Urinary bladder (tissue), 4 donors: ENCODE results near the gene LILRA2. TPM values are rescaled to one million over a fixed set of nuclear protein-coding genes. Genes with fewer than 3 reads are reported as not detected.

Source experiments
- DNase-seq: peaks from one replicate; pipeline ENCODE4 v3.0.0-alpha.2; 2015; ENCODE audit errors: extremely low spot score
- H3K27ac ChIP-seq: one replicate; pipeline ENCODE4 v1.5.1; 2013; ENCODE audit warnings: low read depth, mild to moderate bottlenecking, moderate library complexity
- H3K36me3 ChIP-seq: one replicate; pipeline ENCODE4 v1.6.1; 2013; ENCODE audit warnings: mild to moderate bottlenecking, moderate library complexity; ENCODE audit not compliant: insufficient read depth
- H3K4me1 ChIP-seq: one replicate; pipeline ENCODE4 v1.6.1; 2013; ENCODE audit warnings: mild to moderate bottlenecking, moderate library complexity; ENCODE audit not compliant: insufficient read depth
- H3K4me3 ChIP-seq: one replicate; pipeline ENCODE4 v1.5.1; 2013; ENCODE audit warnings: low read depth, low read length
- WGBS: extraction: QIAGEN DNeasy Blood & Tissue Kit; methylation state at CpG from one replicate; pipeline ENCODE4 v1.1.7; 2013; 5-methylcytosine and 5-hydroxymethylcytosine counted together
- polyA plus RNA-seq: library from polyadenylated mRNA; stranded (reverse); fragments of 200-250 nt; gene quantifications from one replicate; pipeline ENCODE4 v1.2.3, GENCODE V29; 2013
- total RNA-seq: library from RNA; depleted of rRNA; stranded (reverse); fragments of >200 nt; gene quantifications from one replicate; pipeline ENCODE4 v1.2.3, GENCODE V29; 2014
- donor health status: healthy with polysubstance abuse.
- donor health status: healthy.

The LILRA2 gene
- total RNA-seq, result 0.95 TPM
- 1.9 TPM for polyA plus RNA-seq

DNA sequence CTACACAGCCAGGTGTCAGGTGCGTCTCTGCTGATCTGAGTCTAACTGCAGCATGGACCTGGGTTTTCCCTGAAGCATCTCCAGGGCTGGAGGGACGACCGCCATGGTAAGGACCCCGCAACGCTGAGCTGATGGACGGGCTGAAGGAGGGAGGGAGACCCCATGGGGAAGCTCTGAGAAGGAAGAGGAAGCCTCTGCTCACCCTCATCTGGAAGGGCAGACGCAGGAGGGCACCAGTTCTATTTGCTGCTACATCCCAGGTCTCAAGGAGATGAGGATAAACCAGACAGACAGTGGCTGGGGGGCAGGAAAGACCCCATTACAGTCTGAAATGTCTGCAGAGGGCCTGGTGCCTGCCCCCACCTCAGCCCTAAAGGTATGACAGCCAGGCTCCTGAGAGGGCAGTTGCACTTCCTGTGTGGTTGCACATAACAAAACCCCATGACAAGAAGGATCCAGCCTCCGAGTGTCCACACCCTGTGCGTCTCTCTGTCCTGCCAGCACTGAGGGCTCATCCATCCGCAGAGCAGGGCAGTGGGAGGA, at the start of gene LILRA2:
Gene LILRA2 (plus strand): TSS at position 461 of the 543 bp plus-strand sequence. CDS start 89 bp downstream, outside the sequence.
- DNase-seq, result no peak
- WGBS, result 69% methylated on average over 10 of the region's 10 CpGs
- Histone ChIP-seq H3K27ac (no peak within 1 kb of the TSS), H3K4me1 (no peaks in the 10 kb centered on the region), H3K4me3 (no peak within 1 kb of the TSS), H3K36me3 (no peaks in the 10 kb centered on the region)

DNA sequence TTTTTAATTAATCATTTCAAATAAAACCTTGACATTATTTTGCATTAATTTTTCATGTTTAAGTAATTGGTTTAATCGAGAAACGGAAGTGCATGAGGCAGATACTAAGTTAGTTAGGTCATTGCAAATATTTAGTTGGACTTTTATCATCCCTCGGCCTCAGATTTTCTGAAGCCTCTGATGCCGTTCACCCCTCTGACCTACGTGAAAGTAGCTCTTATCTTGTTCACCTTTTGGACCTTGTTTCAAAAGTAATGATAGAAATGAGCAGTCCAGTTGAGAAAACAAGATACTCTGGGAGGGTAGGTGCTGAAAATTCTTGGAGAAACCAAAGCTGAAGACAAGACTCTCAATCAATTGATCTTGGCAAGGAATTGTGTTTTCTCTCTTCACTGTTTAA, 48.0 kb upstream of the LILRA2 start:
- WGBS, result 74% methylated on average over 5 of the region's 5 CpGs
- Histone ChIP-seq H3K27ac (no peak overlapping the region), H3K36me3 (no peaks in the 10 kb centered on the region), H3K4me1 (no peaks in the 10 kb centered on the region), H3K4me3 (no peak overlapping the region)
- no peak for DNase-seq

DNA sequence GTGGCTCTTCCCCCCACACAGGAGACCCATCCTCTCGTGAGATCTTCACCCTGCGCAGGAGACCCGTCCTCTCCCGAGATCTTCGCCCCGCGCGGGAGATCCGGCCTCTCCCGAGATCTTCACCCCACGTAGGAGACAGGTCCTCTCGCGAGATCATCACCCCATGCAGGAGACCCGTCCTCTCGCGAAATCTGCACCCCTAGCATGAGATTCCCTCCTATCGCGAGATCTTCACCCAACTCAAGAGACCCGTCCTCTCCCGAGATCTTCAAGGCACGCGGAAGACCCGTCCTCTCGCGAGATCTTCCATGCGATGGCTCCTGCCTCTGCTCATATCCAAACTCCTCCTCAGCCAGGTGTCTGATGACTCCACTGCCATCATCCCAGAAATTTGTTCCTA, 46.6 kb upstream of the LILRA2 start:
- Histone ChIP-seq H3K27ac (no peak overlapping the region), H3K4me1 (no peaks in the 10 kb centered on the region), H3K4me3 (no peak overlapping the region), H3K36me3 (no peaks in the 10 kb centered on the region)
- DNase-seq, result no peak
- WGBS, result 92% methylated on average over 26 of the region's 26 CpGs

DNA sequence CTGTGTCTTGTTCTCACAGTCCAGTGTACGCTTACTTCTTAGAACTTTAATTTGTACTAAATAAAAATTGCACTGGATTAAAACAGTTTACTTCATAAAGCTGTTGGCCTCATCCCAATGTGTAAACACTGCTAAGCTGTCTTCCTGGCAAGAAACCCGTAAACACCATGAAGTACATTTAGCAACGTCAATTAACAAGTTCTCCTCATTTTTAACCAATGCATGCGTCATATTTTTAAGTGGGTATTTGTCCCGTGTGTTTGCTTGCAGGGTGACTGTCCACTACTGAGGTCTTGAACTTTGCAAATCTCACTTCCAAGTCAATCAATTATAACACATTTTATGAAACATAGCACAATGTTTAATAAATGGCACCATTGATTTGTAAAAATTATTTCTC, 42.7 kb upstream of the LILRA2 start:
- H3K36me3 ChIP-seq, result no peaks in the 10 kb centered on the region
- no peak for DNase-seq
- H3K27ac ChIP-seq, result no peak overlapping the region
- WGBS, result 63% methylated on average over 5 of the region's 5 CpGs
- H3K4me1 ChIP-seq, result no peaks in the 10 kb centered on the region
- no peak overlapping the region for H3K4me3 ChIP-seq

DNA sequence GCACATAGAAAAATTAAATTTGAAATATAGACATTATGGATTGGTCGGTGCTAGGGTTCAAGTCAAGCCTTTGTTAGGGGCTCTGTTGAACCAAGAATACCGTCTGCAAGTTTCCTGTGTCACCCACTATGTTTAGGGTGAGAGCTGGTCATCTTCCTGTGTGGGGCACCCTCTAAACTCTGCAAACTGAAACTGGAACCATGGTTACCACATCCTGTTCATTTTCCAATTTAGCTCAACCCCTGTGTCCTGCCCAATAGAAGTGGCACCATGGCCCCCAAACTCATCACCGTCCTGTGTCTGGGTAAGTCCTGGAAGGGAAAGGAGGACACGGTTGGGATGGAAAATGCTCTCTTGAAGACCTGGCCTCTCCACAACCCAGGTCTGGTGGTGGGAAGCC, 41.1 kb upstream of the LILRA2 start:
- DNase-seq, result no peak
- H3K4me1 ChIP-seq, result no peaks in the 10 kb centered on the region
- no peak overlapping the region for H3K4me3 ChIP-seq
- no peaks in the 10 kb centered on the region for H3K36me3 ChIP-seq
- WGBS, result 75% methylated on average over 4 of the region's 4 CpGs
- no peak overlapping the region for H3K27ac ChIP-seq

DNA sequence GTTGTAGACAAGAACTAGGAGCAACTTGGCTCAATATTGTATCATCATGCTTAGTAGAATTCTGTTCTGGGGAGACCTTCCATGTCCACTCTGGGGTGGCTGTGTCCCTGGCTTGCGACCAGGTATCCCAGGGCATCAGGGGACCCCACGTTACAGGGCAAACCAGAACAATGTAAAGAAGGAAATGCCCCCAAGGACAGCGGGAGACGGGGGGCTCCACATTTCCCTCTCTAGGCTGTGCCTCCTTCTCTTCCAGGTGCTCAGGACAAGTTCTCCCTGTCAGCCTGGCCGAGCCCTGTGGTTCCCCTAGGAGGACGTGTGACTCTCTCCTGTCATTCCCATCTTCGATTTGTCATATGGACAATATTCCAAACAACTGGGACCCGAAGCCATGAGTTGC, 40.1 kb upstream of the LILRA2 start:
- 79% methylated on average over 8 of the region's 8 CpGs for WGBS
- no peak overlapping the region for H3K27ac ChIP-seq
- no peaks in the 10 kb centered on the region for H3K36me3 ChIP-seq
- H3K4me3 ChIP-seq, result no peak overlapping the region
- no peaks in the 10 kb centered on the region for H3K4me1 ChIP-seq
- no peak for DNase-seq

DNA sequence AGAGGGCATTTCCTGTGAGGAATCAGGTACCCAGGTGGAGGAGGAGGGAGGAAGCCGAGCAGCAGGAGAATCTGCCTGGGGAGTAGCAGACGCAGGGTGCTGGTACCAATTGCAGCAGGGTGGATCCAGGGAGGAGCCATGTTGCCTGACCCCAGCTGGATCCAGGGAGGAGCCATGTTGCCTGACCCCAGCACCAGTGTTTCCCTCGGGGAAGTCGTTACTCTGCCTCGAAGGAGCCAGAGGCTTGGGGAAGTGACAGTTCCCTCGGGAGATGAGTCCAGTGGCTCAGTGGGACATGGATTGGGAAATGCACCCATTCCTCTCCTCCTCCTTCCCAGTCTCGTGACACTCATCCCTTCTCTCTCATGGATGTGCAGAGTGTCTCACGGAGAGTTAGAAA, 39.4 kb upstream of the LILRA2 start:
- no peak overlapping the region for H3K4me3 ChIP-seq
- 71% methylated on average over 8 of the region's 8 CpGs for WGBS
- H3K27ac ChIP-seq, result no peak overlapping the region
- no peak for DNase-seq
- no peaks in the 10 kb centered on the region for H3K4me1 ChIP-seq
- no peaks in the 10 kb centered on the region for H3K36me3 ChIP-seq

DNA sequence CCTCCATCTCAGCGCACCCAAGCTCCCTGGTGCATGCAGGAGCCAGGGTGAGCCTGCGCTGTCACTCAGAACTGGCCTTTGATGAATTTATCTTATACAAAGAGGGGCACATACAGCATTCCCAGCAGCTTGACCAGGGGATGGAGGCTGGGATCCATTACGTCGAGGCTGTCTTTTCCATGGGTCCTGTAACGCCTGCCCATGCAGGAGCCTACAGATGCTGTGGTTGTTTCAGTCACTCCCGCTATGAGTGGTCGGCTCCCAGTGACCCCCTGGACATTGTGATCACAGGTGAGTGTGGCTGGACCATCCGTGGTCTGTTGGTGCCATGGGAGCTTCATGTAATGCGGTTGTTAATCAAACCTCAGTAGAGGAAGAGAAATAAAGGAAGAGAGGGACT, 38.0 kb upstream of the LILRA2 start:
- Histone ChIP-seq H3K27ac (no peak overlapping the region), H3K4me3 (no peak overlapping the region), H3K36me3 (no peaks in the 10 kb centered on the region), H3K4me1 (no peaks in the 10 kb centered on the region)
- 86% methylated on average over 9 of the region's 9 CpGs for WGBS
- DNase-seq, result no peak

DNA sequence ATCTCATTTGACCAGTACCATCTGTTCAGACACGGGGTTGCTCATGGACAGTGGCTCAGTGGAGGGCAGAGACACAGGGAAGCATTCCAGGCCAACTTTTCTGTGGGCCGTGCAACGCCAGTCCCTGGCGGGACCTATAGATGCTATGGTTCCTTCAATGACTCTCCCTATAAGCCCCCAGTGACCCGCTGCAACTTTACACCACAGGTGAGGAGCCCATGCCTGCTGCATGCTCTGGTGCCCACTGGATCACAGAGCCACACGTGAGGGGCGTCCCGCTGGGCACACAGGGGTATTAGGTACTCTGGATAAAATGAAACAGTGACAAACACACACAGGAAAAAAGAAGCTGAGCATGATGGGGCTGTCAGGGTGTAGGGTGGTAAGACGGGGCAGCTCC, 36.6 kb upstream of the LILRA2 start:
- no peak overlapping the region for H3K4me3 ChIP-seq
- H3K27ac ChIP-seq, result no peak overlapping the region
- WGBS, result 84% methylated on average over 9 of the region's 9 CpGs
- H3K4me1 ChIP-seq, result no peaks in the 10 kb centered on the region
- H3K36me3 ChIP-seq, result no peaks in the 10 kb centered on the region
- no peak for DNase-seq

DNA sequence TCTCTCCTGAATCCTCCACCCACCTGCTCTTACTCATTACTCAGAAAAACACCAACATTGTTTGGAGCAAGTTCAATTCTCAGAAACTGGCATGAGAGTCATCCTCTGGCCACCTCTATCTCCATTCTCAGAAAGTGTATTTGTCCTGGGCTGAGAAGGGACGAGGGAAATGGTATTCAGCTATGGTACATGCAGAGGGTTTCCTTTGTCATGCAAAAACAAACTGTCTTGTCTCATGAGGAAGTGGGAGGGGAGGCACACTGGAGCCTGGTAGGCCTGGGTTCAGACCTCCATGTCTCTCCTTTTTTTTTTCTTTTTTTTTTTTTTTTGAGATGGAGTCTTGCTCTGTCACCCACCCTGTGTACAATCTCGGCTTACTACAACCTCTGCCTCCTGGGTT, 31.9 kb upstream of the LILRA2 start:
- Histone ChIP-seq H3K4me3 (no peak overlapping the region), H3K36me3 (no peaks in the 10 kb centered on the region), H3K4me1 (no peaks in the 10 kb centered on the region), H3K27ac (no peak overlapping the region)
- DNase-seq, result no peak
- 45% methylated on average over 2 of the region's 2 CpGs for WGBS

DNA sequence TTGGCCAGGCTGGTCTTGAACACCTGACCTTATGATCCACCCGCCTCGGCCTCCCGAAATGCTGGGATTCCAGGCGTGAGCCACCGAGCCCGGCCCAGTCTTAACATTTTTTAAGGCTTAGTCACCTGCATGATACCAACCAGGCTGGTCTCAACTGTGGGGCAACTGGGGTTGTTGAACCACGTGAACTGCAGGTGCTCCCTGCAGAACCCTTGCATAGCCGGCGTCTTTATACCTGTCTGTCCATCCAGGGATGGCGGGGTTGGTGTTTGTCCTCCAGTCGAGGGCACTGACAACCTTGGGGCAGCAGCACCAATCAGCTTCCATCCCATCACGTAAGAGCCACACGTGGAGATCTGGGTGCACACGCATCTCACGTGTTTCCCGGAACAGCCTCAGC, 24.8 kb upstream of the LILRA2 start:
- no peak overlapping the region for H3K27ac ChIP-seq
- WGBS, result 83% methylated on average over 16 of the region's 16 CpGs
- no peaks in the 10 kb centered on the region for H3K36me3 ChIP-seq
- H3K4me3 ChIP-seq, result no peak overlapping the region
- H3K4me1 ChIP-seq, result no peaks in the 10 kb centered on the region
- DNase-seq, result no peak

DNA sequence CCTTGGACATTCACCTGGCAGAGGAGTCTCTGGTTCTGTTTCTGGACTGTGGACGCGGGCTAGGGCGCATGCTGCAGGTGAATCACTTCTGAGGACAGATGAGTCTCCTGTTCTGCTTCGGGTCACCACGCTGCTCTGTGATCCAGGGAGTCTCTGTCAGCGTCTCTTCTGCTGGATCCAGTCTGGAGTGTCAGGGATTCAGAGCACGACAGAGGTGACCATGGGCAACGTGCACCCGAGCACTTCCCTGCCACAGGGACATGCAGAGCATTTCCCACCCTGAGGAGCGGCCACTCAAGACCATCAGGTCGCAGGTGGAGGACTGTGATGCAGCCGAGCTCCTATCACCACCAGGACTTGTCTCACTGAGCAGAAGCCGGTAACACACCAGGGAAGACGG, 24.4 kb upstream of the LILRA2 start:
- 79% methylated on average over 14 of the region's 14 CpGs for WGBS
- Histone ChIP-seq H3K4me1 (no peaks in the 10 kb centered on the region), H3K36me3 (no peaks in the 10 kb centered on the region), H3K27ac (no peak overlapping the region), H3K4me3 (no peak overlapping the region)
- no peak for DNase-seq

DNA sequence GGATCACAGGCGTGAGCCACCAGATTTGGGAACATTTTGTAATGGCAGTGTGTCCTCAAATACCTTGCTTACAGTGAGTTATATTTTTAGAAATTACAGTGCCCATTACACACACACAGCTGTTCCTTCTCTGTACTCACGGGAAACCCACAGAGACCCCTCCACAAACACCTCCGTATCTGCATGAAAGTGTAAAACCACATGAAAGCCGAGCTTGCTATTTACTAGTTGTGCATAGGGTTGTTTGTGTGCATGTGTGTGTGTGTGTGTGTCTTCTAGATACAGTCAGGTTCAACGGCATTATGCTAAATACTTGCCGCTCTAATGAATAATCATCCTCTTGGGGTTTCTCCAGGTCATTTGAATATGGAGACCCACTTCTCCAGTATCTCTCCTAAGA, 22.3 kb upstream of the LILRA2 start:
- no peak overlapping the region for H3K4me3 ChIP-seq
- no peak for DNase-seq
- 81% methylated on average over 6 of the region's 6 CpGs for WGBS
- H3K4me1 ChIP-seq, result no peaks in the 10 kb centered on the region
- no peaks in the 10 kb centered on the region for H3K36me3 ChIP-seq
- no peak overlapping the region for H3K27ac ChIP-seq

DNA sequence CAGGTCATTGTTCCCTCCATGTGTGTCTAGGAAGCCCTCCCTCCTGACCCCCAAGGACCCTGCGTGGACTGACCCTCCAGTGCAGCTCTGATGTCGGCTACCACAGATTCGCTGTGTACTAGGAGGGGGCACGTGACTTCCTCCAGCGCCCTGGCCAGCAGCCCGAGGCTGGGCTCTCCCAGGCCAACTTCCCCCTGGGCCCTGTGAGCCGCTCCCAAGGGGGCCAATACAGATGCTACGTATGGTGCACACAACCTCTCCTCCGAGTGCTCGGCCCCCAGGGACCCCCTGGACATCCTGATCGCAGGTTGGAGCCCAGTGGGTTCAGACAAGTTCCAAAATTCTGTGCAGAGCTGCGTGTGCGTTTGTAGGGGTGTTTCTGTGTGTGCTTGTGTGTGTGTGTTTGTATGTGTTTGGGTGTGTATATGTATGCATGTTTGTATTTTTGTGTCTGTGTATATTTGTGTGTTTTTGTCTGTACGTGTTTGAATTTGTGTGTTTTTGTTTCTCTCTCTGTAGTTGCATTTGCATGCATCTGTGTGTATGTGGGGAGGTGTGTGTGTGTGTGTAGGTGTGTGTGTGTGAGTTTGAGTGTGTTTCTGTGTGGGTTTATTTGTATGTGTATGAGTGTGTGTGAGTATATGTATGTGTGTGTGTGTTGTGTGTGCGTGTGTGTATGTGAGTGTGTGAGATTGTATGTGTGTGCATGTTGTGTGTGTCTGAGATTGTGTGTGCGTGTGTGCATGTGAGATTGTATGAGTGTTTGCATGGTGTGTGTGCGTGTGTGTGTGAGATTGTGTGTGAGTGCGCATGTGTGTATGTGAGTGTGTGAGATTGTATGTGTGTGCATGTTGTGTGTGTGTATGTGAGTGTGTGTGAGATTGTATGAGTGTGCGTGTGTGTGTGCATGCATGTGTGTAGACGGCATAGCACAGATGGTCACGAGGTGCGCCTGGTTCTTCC, 21.4 kb upstream of the LILRA2 start:
- H3K4me1 ChIP-seq, result no peaks in the 10 kb centered on the region
- DNase-seq, result no peak
- no peak overlapping the region for H3K27ac ChIP-seq
- WGBS, result 84% methylated on average over 22 of the region's 22 CpGs
- H3K36me3 ChIP-seq, result no peaks in the 10 kb centered on the region
- no peak overlapping the region for H3K4me3 ChIP-seq
